ENCODE data around the gene RIPOR3.

RIPOR3 gene

DNA sequence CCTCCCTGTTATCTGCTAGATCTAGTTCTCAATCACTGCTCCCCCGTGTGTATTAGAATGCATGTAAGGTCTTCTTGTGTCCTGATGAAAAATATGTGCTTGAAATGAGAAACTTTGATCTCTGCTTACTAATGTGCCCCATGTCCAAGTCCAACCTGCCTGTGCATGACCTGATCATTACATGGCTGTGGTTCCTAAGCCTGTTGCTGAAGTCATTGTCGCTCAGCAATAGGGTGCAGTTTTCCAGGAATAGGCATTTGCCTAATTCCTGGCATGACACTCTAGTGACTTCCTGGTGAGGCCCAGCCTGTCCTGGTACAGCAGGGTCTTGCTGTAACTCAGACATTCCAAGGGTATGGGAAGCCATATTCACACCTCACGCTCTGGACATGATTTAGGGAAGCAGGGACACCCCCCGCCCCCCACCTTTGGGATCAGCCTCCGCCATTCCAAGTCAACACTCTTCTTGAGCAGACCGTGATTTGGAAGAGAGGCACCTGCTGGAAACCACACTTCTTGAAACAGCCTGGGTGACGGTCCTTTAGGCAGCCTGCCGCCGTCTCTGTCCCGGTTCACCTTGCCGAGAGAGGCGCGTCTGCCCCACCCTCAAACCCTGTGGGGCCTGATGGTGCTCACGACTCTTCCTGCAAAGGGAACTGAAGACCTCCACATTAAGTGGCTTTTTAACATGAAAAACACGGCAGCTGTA, 107.7 kb downstream of the RIPOR3 start:
- Histone ChIP-seq H3K27ac (ENCODE audit: low read length) (no peak overlapping the region), H3K9me3 (ENCODE audit: control insufficient read depth, low read depth, low read length) (no peaks in the 10 kb centered on the region), H3K4me3 (ENCODE audit: low read length) (no peak overlapping the region), H3K27me3 (ENCODE audit: control insufficient read depth, insufficient read depth, low read length) (no peaks in the 10 kb centered on the region), H3K9ac (ENCODE audit: low read length) (no peak overlapping the region), H3K36me3 (ENCODE audit: control insufficient read depth, low read depth, low read length) (peaks cover 31% of the 10 kb centered on the region), H3K4me1 (ENCODE audit: control insufficient read depth, low read depth, low read length) (no peaks in the 10 kb centered on the region)

DNA sequence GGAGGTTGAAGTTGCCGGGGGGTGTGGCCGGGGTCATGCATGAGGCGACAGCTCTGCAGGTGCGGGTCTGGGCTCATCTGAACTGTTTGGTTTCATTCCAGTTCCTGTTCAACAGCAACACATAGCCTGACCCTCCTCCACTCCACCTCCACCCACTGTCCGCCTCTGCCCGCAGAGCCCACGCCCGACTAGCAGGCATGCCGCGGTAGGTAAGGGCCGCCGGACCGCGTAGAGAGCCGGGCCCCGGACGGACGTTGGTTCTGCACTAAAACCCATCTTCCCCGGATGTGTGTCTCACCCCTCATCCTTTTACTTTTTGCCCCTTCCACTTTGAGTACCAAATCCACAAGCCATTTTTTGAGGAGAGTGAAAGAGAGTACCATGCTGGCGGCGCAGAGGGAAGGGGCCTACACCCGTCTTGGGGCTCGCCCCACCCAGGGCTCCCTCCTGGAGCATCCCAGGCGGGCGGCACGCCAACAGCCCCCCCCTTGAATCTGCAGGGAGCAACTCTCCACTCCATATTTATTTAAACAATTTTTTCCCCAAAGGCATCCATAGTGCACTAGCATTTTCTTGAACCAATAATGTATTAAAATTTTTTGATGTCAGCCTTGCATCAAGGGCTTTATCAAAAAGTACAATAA, 108.6 kb downstream of the RIPOR3 start:
- Histone ChIP-seq H3K9ac (ENCODE audit: low read length) (no peak overlapping the region), H3K27ac (ENCODE audit: low read length) (no peak overlapping the region), H3K27me3 (ENCODE audit: control insufficient read depth, insufficient read depth, low read length) (no peaks in the 10 kb centered on the region), H3K36me3 (ENCODE audit: control insufficient read depth, low read depth, low read length) (peaks cover 35% of the 10 kb centered on the region), H3K9me3 (ENCODE audit: control insufficient read depth, low read depth, low read length) (no peaks in the 10 kb centered on the region), H3K4me1 (ENCODE audit: control insufficient read depth, low read depth, low read length) (no peaks in the 10 kb centered on the region), H3K4me3 (ENCODE audit: low read length) (no peak overlapping the region)

GRCh38 chr20:50582092-50582491, 109.2 kb downstream of the RIPOR3 start:
- no peaks in the 10 kb centered on the region for H3K27me3 ChIP-seq (ENCODE audit: control insufficient read depth, insufficient read depth, low read length)
- H3K9ac ChIP-seq (ENCODE audit: low read length) = no peak overlapping the region
- H3K27ac ChIP-seq (ENCODE audit: low read length) = no peak overlapping the region
- no peak overlapping the region for H3K4me3 ChIP-seq (ENCODE audit: low read length)
- peaks cover 38% of the 10 kb centered on the region for H3K36me3 ChIP-seq (ENCODE audit: control insufficient read depth, low read depth, low read length)
- H3K4me1 ChIP-seq (ENCODE audit: control insufficient read depth, low read depth, low read length) = no peaks in the 10 kb centered on the region
- H3K9me3 ChIP-seq (ENCODE audit: control insufficient read depth, low read depth, low read length) = no peaks in the 10 kb centered on the region

GRCh38 chr20:50580842-50581544, 110.3 kb downstream of the RIPOR3 start:
- no peak overlapping the region for H3K9ac ChIP-seq (ENCODE audit: low read length)
- no peaks in the 10 kb centered on the region for H3K27me3 ChIP-seq (ENCODE audit: control insufficient read depth, insufficient read depth, low read length)
- H3K36me3 ChIP-seq (ENCODE audit: control insufficient read depth, low read depth, low read length) = peaks cover 35% of the 10 kb centered on the region
- no peaks in the 10 kb centered on the region for H3K9me3 ChIP-seq (ENCODE audit: control insufficient read depth, low read depth, low read length)
- no peak overlapping the region for H3K27ac ChIP-seq (ENCODE audit: low read length)
- no peak overlapping the region for H3K4me3 ChIP-seq (ENCODE audit: low read length)
- no peaks in the 10 kb centered on the region for H3K4me1 ChIP-seq (ENCODE audit: control insufficient read depth, low read depth, low read length)

- Histone ChIP-seq H3K9me3 (ENCODE audit: control insufficient read depth, low read depth, low read length) (no peaks in the 10 kb centered on the region), H3K36me3 (ENCODE audit: control insufficient read depth, low read depth, low read length) (peaks cover 38% of the 10 kb centered on the region), H3K27me3 (ENCODE audit: control insufficient read depth, insufficient read depth, low read length) (no peaks in the 10 kb centered on the region), H3K4me3 (ENCODE audit: low read length) (no peak overlapping the region), H3K27ac (ENCODE audit: low read length) (no peak overlapping the region), H3K9ac (ENCODE audit: low read length) (no peak overlapping the region), H3K4me1 (ENCODE audit: control insufficient read depth, low read depth, low read length) (no peaks in the 10 kb centered on the region)
Observed at GRCh38 chr20:50580016-50580747, 111.2 kb downstream of the RIPOR3 start.

- Histone ChIP-seq H3K4me1 (ENCODE audit: control insufficient read depth, low read depth, low read length) (no peaks in the 10 kb centered on the region), H3K9me3 (ENCODE audit: control insufficient read depth, low read depth, low read length) (no peaks in the 10 kb centered on the region), H3K27me3 (ENCODE audit: control insufficient read depth, insufficient read depth, low read length) (no peaks in the 10 kb centered on the region), H3K9ac (ENCODE audit: low read length) (no peak overlapping the region), H3K4me3 (ENCODE audit: low read length) (no peak overlapping the region), H3K27ac (ENCODE audit: low read length) (no peak overlapping the region), H3K36me3 (ENCODE audit: control insufficient read depth, low read depth, low read length) (peaks cover 44% of the 10 kb centered on the region)
Observed at GRCh38 chr20:50579511-50579910, 111.8 kb downstream of the RIPOR3 start.

DNA sequence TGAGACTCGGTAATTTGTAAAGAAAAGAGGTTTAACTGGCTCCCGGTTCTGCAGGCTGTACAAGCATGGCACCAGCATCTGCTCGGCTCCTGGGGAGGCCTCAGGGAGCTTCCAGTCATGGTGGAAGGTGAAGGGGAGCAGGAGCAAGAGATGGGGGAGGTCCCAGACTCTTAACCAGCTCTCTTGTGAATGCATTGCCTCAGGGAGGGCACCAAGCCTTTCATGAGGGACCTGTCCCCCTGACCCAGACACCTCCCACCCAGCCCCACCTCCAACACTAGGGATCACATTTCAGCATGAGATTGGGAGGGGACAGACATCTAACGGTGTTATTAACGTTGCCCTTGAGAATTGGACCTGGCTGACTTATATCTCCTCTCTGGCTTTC, 112.6 kb downstream of the RIPOR3 start:
- Histone ChIP-seq H3K36me3 (ENCODE audit: control insufficient read depth, low read depth, low read length) (peaks cover 43% of the 10 kb centered on the region), H3K4me1 (ENCODE audit: control insufficient read depth, low read depth, low read length) (no peaks in the 10 kb centered on the region), H3K9ac (ENCODE audit: low read length) (no peak overlapping the region)

GRCh38 chr20:50578061-50578777, 113.1 kb downstream of the RIPOR3 start:
- H3K9ac ChIP-seq (ENCODE audit: low read length) = no peak overlapping the region
- peaks cover 37% of the 10 kb centered on the region for H3K36me3 ChIP-seq (ENCODE audit: control insufficient read depth, low read depth, low read length)
- no peaks in the 10 kb centered on the region for H3K4me1 ChIP-seq (ENCODE audit: control insufficient read depth, low read depth, low read length)
- H3K4me3 ChIP-seq (ENCODE audit: low read length) = no peak overlapping the region
- no peaks in the 10 kb centered on the region for H3K9me3 ChIP-seq (ENCODE audit: control insufficient read depth, low read depth, low read length)
- no peak overlapping the region for H3K27ac ChIP-seq (ENCODE audit: low read length)
- H3K27me3 ChIP-seq (ENCODE audit: control insufficient read depth, insufficient read depth, low read length) = no peaks in the 10 kb centered on the region

More for the DNA sequence above, 112.6 kb downstream of the RIPOR3 start:
- Histone ChIP-seq H3K27me3 (ENCODE audit: control insufficient read depth, insufficient read depth, low read length) (no peaks in the 10 kb centered on the region), H3K4me3 (ENCODE audit: low read length) (no peak overlapping the region), H3K27ac (ENCODE audit: low read length) (no peak overlapping the region), H3K9me3 (ENCODE audit: control insufficient read depth, low read depth, low read length) (no peaks in the 10 kb centered on the region)

- Histone ChIP-seq H3K9ac (ENCODE audit: low read length) (no peak overlapping the region), H3K36me3 (ENCODE audit: control insufficient read depth, low read depth, low read length) (peaks cover 33% of the 10 kb centered on the region)
Observed at GRCh38 chr20:50577175-50578018, 113.9 kb downstream of the RIPOR3 start.

GRCh38 chr20:50575865-50576720, 115.2 kb downstream of the RIPOR3 start:
- Histone ChIP-seq H3K9ac (ENCODE audit: low read length) (no peak overlapping the region), H3K4me3 (ENCODE audit: low read length) (no peak overlapping the region), H3K4me1 (ENCODE audit: control insufficient read depth, low read depth, low read length) (no peaks in the 10 kb centered on the region), H3K27ac (ENCODE audit: low read length) (no peak overlapping the region), H3K27me3 (ENCODE audit: control insufficient read depth, insufficient read depth, low read length) (no peaks in the 10 kb centered on the region), H3K9me3 (ENCODE audit: control insufficient read depth, low read depth, low read length) (no peaks in the 10 kb centered on the region), H3K36me3 (ENCODE audit: control insufficient read depth, low read depth, low read length) (peaks cover 33% of the 10 kb centered on the region)

More at GRCh38 chr20:50577175-50578018, 113.9 kb downstream of the RIPOR3 start:
- no peaks in the 10 kb centered on the region for H3K27me3 ChIP-seq (ENCODE audit: control insufficient read depth, insufficient read depth, low read length)
- H3K4me1 ChIP-seq (ENCODE audit: control insufficient read depth, low read depth, low read length) = no peaks in the 10 kb centered on the region
- no peak overlapping the region for H3K4me3 ChIP-seq (ENCODE audit: low read length)
- H3K27ac ChIP-seq (ENCODE audit: low read length) = no peak overlapping the region
- H3K9me3 ChIP-seq (ENCODE audit: control insufficient read depth, low read depth, low read length) = no peaks in the 10 kb centered on the region

All from iPS-18a (cell line).